ENCODE data around the gene UGT1A3.

Gene UGT1A3

GRCh38 chr2:233761040-233761769 is 32.4 kb downstream of the UGT1A3 start:
- no peak for DNase-seq

- no peak for DNase-seq
These were observed 35.4 kb downstream of the UGT1A3 start for GRCh38 chr2:233764264-233764663.

GRCh38 chr2:233764761-233765160 is 35.9 kb downstream of the UGT1A3 start:
- no peak for DNase-seq

- DNase-seq = no peak
These were observed 37.6 kb downstream of the UGT1A3 start for GRCh38 chr2:233766416-233766815.

- DNase-seq = no peak
These were observed 39.2 kb downstream of the UGT1A3 start for GRCh38 chr2:233768076-233768475.

- DNase-seq = no peak
These were observed 40.4 kb downstream of the UGT1A3 start for GRCh38 chr2:233769260-233769659.

GRCh38 chr2:233772153-233772552 is 43.3 kb downstream of the UGT1A3 start:
- no peak for DNase-seq

GRCh38 chr2:233772583-233772982 is 43.7 kb downstream of the UGT1A3 start:
- no peak for DNase-seq

GRCh38 chr2:233773854-233774253 is 45.0 kb downstream of the UGT1A3 start:
- DNase-seq = no peak

- DNase-seq = no peak
These were observed 46.6 kb downstream of the UGT1A3 start for GRCh38 chr2:233775414-233775813.

GRCh38 chr2:233778030-233778429 is 49.2 kb downstream of the UGT1A3 start, which contains the start of gene MROH2A:
MROH2A (plus strand) TSS chr2:233778330; CDS start chr2:233779359, 1,029 bp downstream.
- no peak for DNase-seq

GRCh38 chr2:233779722-233780121 is 50.9 kb downstream of the UGT1A3 start:
- DNase-seq = no peak

GRCh38 chr2:233780771-233781170 is 51.9 kb downstream of the UGT1A3 start:
- DNase-seq = no peak

GRCh38 chr2:233789554-233789953 is 60.7 kb downstream of the UGT1A3 start:
- no peak for DNase-seq

- DNase-seq = no peak
These were observed 62.5 kb downstream of the UGT1A3 start for GRCh38 chr2:233791151-233791882.

GRCh38 chr2:233791883-233792329 is 63.1 kb downstream of the UGT1A3 start:
- DNase-seq = no peak

GRCh38 chr2:233792720-233793119 is 63.9 kb downstream of the UGT1A3 start:
- no peak for DNase-seq

- no peak for DNase-seq
These were observed 64.8 kb downstream of the UGT1A3 start for GRCh38 chr2:233793465-233794127.

- no peak for DNase-seq
These were observed 65.4 kb downstream of the UGT1A3 start for GRCh38 chr2:233794128-233794658.

GRCh38 chr2:233795735-233796171 is 66.9 kb downstream of the UGT1A3 start:
- DNase-seq = no peak

- no peak for DNase-seq
These were observed 67.4 kb downstream of the UGT1A3 start for GRCh38 chr2:233796254-233796653.

GRCh38 chr2:233798335-233799086 is 69.7 kb downstream of the UGT1A3 start:
- DNase-seq = no peak

Measured in NCI-H1092 (cell line).